SJSA1 (cell line): Measurements from ENCODE around the gene CGB1. TPM values are rescaled to one million over a fixed set of nuclear protein-coding genes. Genes with fewer than 3 reads are reported as not detected.

Experiments used
- DNase-seq, 2 experiments: peaks; one replicate each; pipeline ENCODE4 v3.0.0-alpha.2; 2015 to 2020; ENCODE audit warnings: low spot score in 2 of 2, low read depth in 1 of 2
- H3K27ac ChIP-seq: fragments of 250-450 bp; sonication (Bioruptor Pico); 2 replicates; pipeline ENCODE4 v1.5.1; 2020; ENCODE audit warnings: mild to moderate bottlenecking, moderate library complexity
- H3K27me3 ChIP-seq: fragments of 250-450 bp; sonication (Bioruptor Pico); replicated peaks from 2 replicates; pipeline ENCODE4 v1.5.1; 2020; ENCODE audit warnings: mild to moderate bottlenecking, moderate library complexity
- H3K36me3 ChIP-seq: fragments of 250-450 bp; sonication (Bioruptor Pico); 2 replicates; pipeline ENCODE4 v1.5.1; 2020; ENCODE audit warnings: mild to moderate bottlenecking
- H3K4me1 ChIP-seq: fragments of 250-450 bp; sonication (Bioruptor Pico); replicated peaks from 2 replicates; pipeline ENCODE4 v1.6.1; 2021; ENCODE audit warnings: mild to moderate bottlenecking
- H3K4me3 ChIP-seq: fragments of 250-450 bp; sonication (Bioruptor Pico); 2 replicates; pipeline ENCODE4 v1.5.1; 2020; ENCODE audit warnings: mild to moderate bottlenecking
- H3K9me3 ChIP-seq: fragments of 250-450 bp; sonication (Bioruptor Pico); replicated peaks from 2 replicates; pipeline ENCODE4 v1.5.1; 2020; ENCODE audit warnings: mild to moderate bottlenecking
- total RNA-seq: library from RNA; depleted of rRNA; stranded (reverse); fragments of >200 nt; shearing (Covaris generic); gene quantifications from 2 replicates; pipeline ENCODE4 v1.2.3, GENCODE V29; 2014; rRNA removed

Gene CGB1
- total RNA-seq, 1 experiment from 2014 or later, result 1.00 TPM

DNA sequence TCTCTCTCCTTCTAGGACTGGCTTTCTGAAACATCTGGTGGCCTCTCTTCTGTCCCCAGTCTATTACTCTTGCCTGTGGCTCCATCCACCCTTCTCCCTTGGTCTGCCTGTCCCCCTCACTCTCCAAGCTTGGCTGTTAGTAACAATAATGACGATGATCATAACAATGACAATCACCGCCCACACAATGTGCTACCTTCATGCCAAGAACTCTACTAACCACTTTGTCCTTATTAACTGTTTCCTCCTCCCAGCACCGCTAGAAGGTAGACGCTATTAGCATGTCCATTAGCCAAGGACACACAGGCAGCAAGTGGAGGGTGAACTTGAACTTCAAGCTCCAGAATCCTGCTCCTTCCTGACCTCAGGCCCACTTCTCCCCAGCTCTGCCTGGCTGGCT, 46.3 kb downstream of the CGB1 start:
- Histone ChIP-seq H3K4me3 (no peak overlapping the region), H3K27ac (no peak overlapping the region), H3K9me3 (no peaks in the 10 kb centered on the region), H3K4me1 (peaks cover 15% of the 10 kb centered on the region), H3K27me3 (no peaks in the 10 kb centered on the region), H3K36me3 (peaks cover 60% of the 10 kb centered on the region)
- DNase-seq, result no peak

DNA sequence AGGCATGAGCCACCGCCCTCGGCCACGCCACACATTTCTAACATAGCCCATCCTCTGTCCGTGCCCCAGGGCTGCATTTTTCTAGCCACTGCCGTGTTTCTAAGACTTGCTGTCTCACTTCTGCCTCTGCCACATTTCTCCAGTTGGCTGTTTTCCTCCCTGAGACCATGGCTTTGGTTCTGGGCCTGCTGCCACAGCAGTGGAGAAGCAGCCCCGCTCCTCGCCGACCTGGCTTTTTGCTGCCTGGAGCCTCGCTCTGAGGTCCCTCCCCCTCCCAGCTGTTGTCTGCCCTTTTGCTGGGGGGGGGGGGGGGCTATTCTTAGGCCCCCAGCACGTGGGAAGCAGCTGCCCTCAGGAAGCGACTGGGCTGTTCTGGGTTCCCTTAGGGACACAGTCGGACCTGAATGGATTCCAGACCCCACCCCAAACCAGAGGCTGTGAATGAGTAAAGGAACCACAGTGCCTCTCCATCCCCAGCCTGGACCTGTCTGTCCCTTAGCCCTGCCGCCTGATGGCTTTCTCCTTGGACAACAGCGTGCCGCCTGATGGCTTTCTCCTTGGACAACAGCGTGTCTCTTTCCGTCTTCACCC, 46.9 kb downstream of the CGB1 start:
- Histone ChIP-seq H3K27me3 (no peaks in the 10 kb centered on the region), H3K9me3 (no peaks in the 10 kb centered on the region), H3K4me3 (no peak overlapping the region), H3K4me1 (peaks cover 13% of the 10 kb centered on the region), H3K36me3 (peaks cover 66% of the 10 kb centered on the region), H3K27ac (no peak overlapping the region)
- DNase-seq, result no peak

GRCh38 chr19:48988860-48989259, 47.8 kb downstream of the CGB1 start:
- H3K27ac ChIP-seq, result no peak overlapping the region

GRCh38 chr19:48988286-48988685, 48.4 kb downstream of the CGB1 start:
- no peak for DNase-seq
- no peak overlapping the region for H3K27ac ChIP-seq
- peaks cover 76% of the 10 kb centered on the region for H3K36me3 ChIP-seq
- peaks cover 6% of the 10 kb centered on the region for H3K4me1 ChIP-seq
- H3K9me3 ChIP-seq, result no peaks in the 10 kb centered on the region
- no peak overlapping the region for H3K4me3 ChIP-seq
- H3K27me3 ChIP-seq, result no peaks in the 10 kb centered on the region

More at GRCh38 chr19:48988860-48989259, 47.8 kb downstream of the CGB1 start:
- no peak for DNase-seq
- Histone ChIP-seq H3K4me3 (no peak overlapping the region), H3K36me3 (peaks cover 70% of the 10 kb centered on the region), H3K27me3 (no peaks in the 10 kb centered on the region), H3K9me3 (no peaks in the 10 kb centered on the region), H3K4me1 (peaks cover 6% of the 10 kb centered on the region)

GRCh38 chr19:48987323-48987722, 49.4 kb downstream of the CGB1 start:
- Histone ChIP-seq H3K4me3 (no peak overlapping the region), H3K4me1 (peaks cover 6% of the 10 kb centered on the region), H3K27me3 (no peaks in the 10 kb centered on the region), H3K36me3 (peaks cover 85% of the 10 kb centered on the region), H3K9me3 (no peaks in the 10 kb centered on the region), H3K27ac (no peak overlapping the region)
- no peak for DNase-seq

- no peak for DNase-seq
- no peaks in the 10 kb centered on the region for H3K9me3 ChIP-seq
- no peak overlapping the region for H3K27ac ChIP-seq
- H3K4me1 ChIP-seq, result no peaks in the 10 kb centered on the region
- peaks cover 96% of the 10 kb centered on the region for H3K36me3 ChIP-seq
- H3K4me3 ChIP-seq, result no peak overlapping the region
- H3K27me3 ChIP-seq, result no peaks in the 10 kb centered on the region
Measured at GRCh38 chr19:48986211-48986610, 50.5 kb downstream of the CGB1 start.

- DNase-seq, result no peak
Measured at GRCh38 chr19:48985711-48986110, 51.0 kb downstream of the CGB1 start.

More at GRCh38 chr19:48985711-48986110, 51.0 kb downstream of the CGB1 start:
- H3K27ac ChIP-seq, result no peak overlapping the region
- H3K4me3 ChIP-seq, result no peak overlapping the region
- H3K4me1 ChIP-seq, result no peaks in the 10 kb centered on the region
- no peaks in the 10 kb centered on the region for H3K27me3 ChIP-seq
- H3K9me3 ChIP-seq, result no peaks in the 10 kb centered on the region
- H3K36me3 ChIP-seq, result peaks cover 92% of the 10 kb centered on the region

Other genes starting within 250 kb of the CGB1 start
- gene BCAT2, start 225.9 kb downstream of the CGB1 start, total RNA-seq, result 31.2 and 32.8 TPM in 2 replicates
- not detected in 2 replicates for gene HSD17B14, start 200.4 kb downstream of the CGB1 start, total RNA-seq
- 3.5 and 11.8 TPM in 2 replicates for gene PLEKHA4, start 168.3 kb downstream of the CGB1 start, total RNA-seq
- 79.5 and 86.0 TPM in 2 replicates for gene PPP1R15A, start 164.5 kb downstream of the CGB1 start, total RNA-seq
- gene TULP2, start 138.2 kb downstream of the CGB1 start, total RNA-seq, result not detected in 2 replicates
- 200 and 215 TPM in 2 replicates for gene NUCB1, start 136.6 kb downstream of the CGB1 start, total RNA-seq
- 0.16 and 1.7 TPM in 2 replicates for gene DHDH, start 103.2 kb downstream of the CGB1 start, total RNA-seq
- gene BAX, start 82.0 kb downstream of the CGB1 start, total RNA-seq, result 57.4 and 75.1 TPM in 2 replicates
- 2,837 and 3,145 TPM in 2 replicates for gene FTL, start 71.6 kb downstream of the CGB1 start, total RNA-seq
- 19.5 and 38.2 TPM in 2 replicates for gene GYS1, start 43.6 kb downstream of the CGB1 start, total RNA-seq
- 238 and 322 TPM in 2 replicates for gene RUVBL2, start 43.0 kb downstream of the CGB1 start, total RNA-seq
- 0.34 TPM in 1 of 2 replicates, not detected in the other for gene LHB, start 19.8 kb downstream of the CGB1 start, total RNA-seq
- not detected in 2 replicates for gene CGB3, start 12.6 kb downstream of the CGB1 start, total RNA-seq
- not detected in 2 replicates for gene CGB2, start 5.0 kb downstream of the CGB1 start, total RNA-seq
- not detected in 2 replicates for gene CGB5, start 7.0 kb upstream of the CGB1 start, total RNA-seq
- gene CGB8, start 12.2 kb upstream of the CGB1 start, total RNA-seq, result 0.61 TPM in 1 of 2 replicates, not detected in the other
- 0.08 TPM in 1 of 2 replicates, not detected in the other for gene CGB7, start 20.9 kb upstream of the CGB1 start, total RNA-seq
- gene NTF4, start 27.9 kb upstream of the CGB1 start, total RNA-seq, result not detected in 2 replicates
- not detected in 2 replicates for gene KCNA7, start 35.8 kb upstream of the CGB1 start, total RNA-seq
- gene SNRNP70, start 48.6 kb upstream of the CGB1 start, total RNA-seq, result 151 and 188 TPM in 2 replicates
- gene LIN7B, start 77.5 kb upstream of the CGB1 start, total RNA-seq, result 15.9 and 21.6 TPM in 2 replicates
- 4.3 TPM in 1 of 2 replicates, not detected in the other for gene C19orf73, start 82.2 kb upstream of the CGB1 start, total RNA-seq
- gene PPFIA3, start 82.6 kb upstream of the CGB1 start, total RNA-seq, result 3.4 and 3.6 TPM in 2 replicates
- not detected in 2 replicates for gene HRC, start 118.5 kb upstream of the CGB1 start, total RNA-seq
- gene TRPM4, start 120.9 kb upstream of the CGB1 start, total RNA-seq, result 6.8 and 9.2 TPM in 2 replicates